ENCODE measurements around the gene KAT2B.
"Not testable (repeated sequence)": the region's sequence is repeated elsewhere in the genome, so short reads cannot be mapped to it uniquely, and the experiment has no call there.

The KAT2B gene

DNA sequence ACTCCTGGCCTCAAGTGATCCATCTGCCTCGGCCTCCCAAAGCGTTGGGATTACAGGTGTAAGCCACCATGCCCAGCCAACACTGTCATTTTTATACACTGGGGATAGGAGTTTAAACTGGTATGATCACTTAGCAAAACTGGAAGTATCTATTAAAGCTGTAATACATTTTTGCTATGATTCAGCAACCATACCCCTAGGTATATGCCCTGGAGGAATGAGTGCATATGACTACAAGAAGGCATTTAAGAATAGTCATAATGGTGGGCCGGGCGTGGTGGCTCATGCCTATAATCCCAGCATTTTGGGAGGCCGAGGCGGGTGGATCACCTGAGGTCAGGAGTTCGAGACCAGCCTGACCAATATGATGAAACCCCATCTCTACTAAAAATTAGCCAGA lies 8.3 kb upstream of the KAT2B start:
- not testable (repeated sequence) for H3K36me3 Mint-ChIP-seq (ENCODE audit: low read depth); H3K9me3 Mint-ChIP-seq; H3K4me3 Mint-ChIP-seq; H3K27me3 Mint-ChIP-seq (ENCODE audit: low read depth); H3K4me1 Mint-ChIP-seq (ENCODE audit: low read depth); H3K27ac Mint-ChIP-seq; DNase-seq (ENCODE audit: low spot score)

DNA sequence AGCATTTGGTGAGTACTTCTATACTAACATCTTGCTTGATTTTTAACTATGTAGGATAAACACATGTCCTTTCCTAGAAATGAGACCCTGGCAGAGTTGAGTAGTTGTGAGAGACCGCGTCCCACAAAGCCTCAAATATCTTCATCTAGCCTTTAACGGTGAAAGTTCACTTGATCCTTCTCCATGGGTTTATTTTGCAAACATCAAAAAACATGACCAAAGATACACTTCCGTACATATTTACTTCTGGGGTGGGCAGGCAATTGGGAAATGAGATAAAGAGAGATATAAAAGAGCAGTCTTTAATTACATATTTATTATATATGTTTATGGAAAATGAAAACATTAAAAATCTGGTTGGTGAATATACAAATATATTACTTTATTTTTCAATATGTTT lies 5.2 kb upstream of the KAT2B start:
- no peaks in the 10 kb centered on the region for H3K36me3 Mint-ChIP-seq (ENCODE audit: low read depth)
- no peak for DNase-seq (ENCODE audit: low spot score)
- no peak overlapping the region for H3K4me3 Mint-ChIP-seq
- no peak overlapping the region for H3K27ac Mint-ChIP-seq
- no peaks in the 10 kb centered on the region for H3K9me3 Mint-ChIP-seq
- peaks cover 9% of the 10 kb centered on the region for H3K4me1 Mint-ChIP-seq (ENCODE audit: low read depth)
- H3K27me3 Mint-ChIP-seq (ENCODE audit: low read depth) = peaks cover 7% of the 10 kb centered on the region

- peaks cover 19% of the 10 kb centered on the region for H3K4me1 Mint-ChIP-seq (ENCODE audit: low read depth)
- DNase-seq (ENCODE audit: low spot score) = no peak
- peaks cover 7% of the 10 kb centered on the region for H3K27me3 Mint-ChIP-seq (ENCODE audit: low read depth)
- no peaks in the 10 kb centered on the region for H3K9me3 Mint-ChIP-seq
- H3K4me3 Mint-ChIP-seq = no peak overlapping the region
- peaks cover 9% of the 10 kb centered on the region for H3K36me3 Mint-ChIP-seq (ENCODE audit: low read depth)
- H3K27ac Mint-ChIP-seq = no peak overlapping the region
Observed at GRCh38 chr3:20037255-20037996, 2.8 kb upstream of the KAT2B start.

GRCh38 chr3:20038699-20039465 lies 1.4 kb upstream of the KAT2B start:
- Mint-ChIP-seq H3K36me3 (ENCODE audit: low read depth) (peaks cover 15% of the 10 kb centered on the region), H3K4me3 (peak overlapping the region; percentile 79), H3K27ac (peak overlapping the region; percentile 93), H3K9me3 (no peaks in the 10 kb centered on the region), H3K27me3 (ENCODE audit: low read depth) (peaks cover 7% of the 10 kb centered on the region), H3K4me1 (ENCODE audit: low read depth) (peaks cover 32% of the 10 kb centered on the region)
- no peak for DNase-seq (ENCODE audit: low spot score)

DNA sequence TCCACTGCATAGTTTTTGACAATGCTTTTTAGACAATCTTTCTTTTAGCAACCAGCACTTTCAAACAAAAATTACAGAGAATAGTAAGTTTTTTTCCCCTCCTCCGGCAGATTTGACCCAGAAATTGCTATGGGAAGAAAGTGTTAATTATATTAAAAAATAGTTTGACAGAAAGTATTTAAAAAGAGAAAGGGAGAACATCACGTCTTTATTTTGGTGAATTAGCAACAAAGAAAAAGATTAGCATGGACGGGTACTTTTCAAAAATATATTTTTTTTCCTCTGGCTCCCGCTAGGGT lies 831 bp upstream of the KAT2B start:
- no peak for DNase-seq (ENCODE audit: low spot score)
- Mint-ChIP-seq H3K27ac (peak overlapping the region; percentile 93), H3K9me3 (no peaks in the 10 kb centered on the region), H3K4me3 (peak overlapping the region; percentile 79), H3K27me3 (ENCODE audit: low read depth) (peaks cover 7% of the 10 kb centered on the region), H3K36me3 (ENCODE audit: low read depth) (peaks cover 15% of the 10 kb centered on the region), H3K4me1 (ENCODE audit: low read depth) (peaks cover 37% of the 10 kb centered on the region)

DNA sequence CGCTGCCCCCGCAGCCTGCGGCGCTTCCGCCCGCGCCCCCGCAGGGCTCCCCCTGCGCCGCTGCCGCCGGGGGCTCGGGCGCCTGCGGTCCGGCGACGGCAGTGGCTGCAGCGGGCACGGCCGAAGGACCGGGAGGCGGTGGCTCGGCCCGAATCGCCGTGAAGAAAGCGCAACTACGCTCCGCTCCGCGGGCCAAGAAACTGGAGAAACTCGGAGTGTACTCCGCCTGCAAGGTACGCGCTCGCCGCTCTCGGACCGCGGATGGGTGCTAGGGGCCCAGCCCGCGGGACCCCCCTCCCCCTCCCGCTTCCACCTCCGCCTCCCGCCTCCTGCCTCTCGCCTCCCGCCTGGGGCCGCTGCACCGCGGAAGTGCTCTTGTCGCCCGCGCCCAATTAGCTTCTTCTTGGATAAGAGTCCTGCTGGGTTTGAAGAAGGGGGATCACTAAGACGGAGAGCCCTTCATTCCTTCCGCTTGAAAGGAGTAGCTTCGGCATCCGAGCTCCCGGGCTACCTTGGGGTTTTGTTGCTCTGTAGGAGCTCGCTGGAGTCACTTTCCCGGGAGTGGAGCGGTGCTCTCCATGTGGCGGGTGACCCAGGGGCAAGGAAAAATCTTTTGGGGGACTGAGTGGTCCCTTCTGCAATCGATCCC lies 426 bp downstream of the KAT2B start:
- peaks cover 6% of the 10 kb centered on the region for H3K27me3 Mint-ChIP-seq (ENCODE audit: low read depth)
- peak overlapping the region; percentile 96 for H3K27ac Mint-ChIP-seq
- H3K36me3 Mint-ChIP-seq (ENCODE audit: low read depth) = peaks cover 17% of the 10 kb centered on the region
- H3K4me3 Mint-ChIP-seq = peak overlapping the region; percentile 99
- H3K9me3 Mint-ChIP-seq = no peaks in the 10 kb centered on the region
- peak; percentile 66 for DNase-seq (ENCODE audit: low spot score)
- peaks cover 41% of the 10 kb centered on the region for H3K4me1 Mint-ChIP-seq (ENCODE audit: low read depth)

DNA sequence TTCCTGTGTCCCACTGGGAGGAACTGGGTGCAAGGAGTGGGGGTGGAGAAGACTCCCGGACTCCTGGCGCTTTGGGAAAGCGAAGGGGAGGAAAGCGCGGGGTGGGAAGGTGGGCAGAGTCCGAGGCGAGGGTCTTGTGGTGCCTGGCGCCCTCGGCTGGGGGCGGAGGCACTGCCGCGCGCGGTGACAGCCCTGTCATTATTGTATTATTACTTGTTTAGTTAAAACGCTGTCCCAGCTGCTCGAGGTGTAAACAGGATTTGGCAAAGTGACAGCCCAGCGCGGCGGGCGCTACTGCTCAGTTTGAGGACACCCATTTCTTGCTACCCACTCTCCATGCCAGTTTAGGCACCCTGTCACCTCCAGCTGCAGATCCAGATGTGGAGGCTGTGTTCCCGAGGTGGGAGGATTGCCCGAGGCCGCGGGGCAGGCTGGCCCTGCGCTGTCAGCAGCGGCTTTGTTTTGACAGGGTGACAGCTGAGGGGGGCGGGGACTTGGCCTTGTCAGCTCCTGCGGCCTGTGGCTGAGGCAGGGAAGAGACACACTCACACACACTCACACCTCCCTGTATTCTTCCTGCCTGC lies 1.0 kb downstream of the KAT2B start:
- Mint-ChIP-seq H3K4me1 (ENCODE audit: low read depth) (peaks cover 41% of the 10 kb centered on the region), H3K4me3 (peak overlapping the region; percentile 99), H3K9me3 (no peaks in the 10 kb centered on the region), H3K27me3 (ENCODE audit: low read depth) (peaks cover 6% of the 10 kb centered on the region), H3K36me3 (ENCODE audit: low read depth) (peaks cover 17% of the 10 kb centered on the region), H3K27ac (peak overlapping the region; percentile 96)
- peak; percentile 76 for DNase-seq (ENCODE audit: low spot score)

- DNase-seq (ENCODE audit: low spot score) = no peak
- peaks cover 22% of the 10 kb centered on the region for H3K36me3 Mint-ChIP-seq (ENCODE audit: low read depth)
- peaks cover 2% of the 10 kb centered on the region for H3K27me3 Mint-ChIP-seq (ENCODE audit: low read depth)
- H3K4me1 Mint-ChIP-seq (ENCODE audit: low read depth) = peaks cover 45% of the 10 kb centered on the region
- peak overlapping the region; percentile 70 for H3K27ac Mint-ChIP-seq
- H3K4me3 Mint-ChIP-seq = peak overlapping the region; percentile 99
- no peaks in the 10 kb centered on the region for H3K9me3 Mint-ChIP-seq
Observed at GRCh38 chr3:20042331-20042730, 2.1 kb downstream of the KAT2B start.

DNA sequence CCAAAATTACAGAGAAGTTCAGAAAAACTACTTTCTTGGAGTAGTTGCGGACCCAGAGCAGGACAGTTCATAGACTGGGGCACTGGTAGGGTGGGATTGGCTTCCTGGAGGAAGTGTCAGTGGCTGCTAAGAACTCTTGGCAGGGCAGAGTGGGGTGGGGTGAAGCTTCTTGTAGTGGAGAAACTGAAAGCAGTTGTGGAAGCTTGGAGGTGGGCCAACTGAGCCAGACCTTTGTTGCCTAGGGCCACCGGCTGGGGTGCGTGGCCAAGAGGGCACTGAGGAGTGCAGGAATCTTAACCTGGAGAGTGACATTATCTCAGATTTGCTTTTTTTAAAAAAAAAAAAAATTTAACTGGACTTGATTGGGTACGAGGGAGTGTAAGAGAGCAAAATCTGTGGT lies 3.1 kb downstream of the KAT2B start:
- no peak for DNase-seq (ENCODE audit: low spot score)
- H3K4me1 Mint-ChIP-seq (ENCODE audit: low read depth) = peaks cover 46% of the 10 kb centered on the region
- H3K27ac Mint-ChIP-seq = peak overlapping the region; percentile 71
- H3K4me3 Mint-ChIP-seq = peak overlapping the region; percentile 99
- no peaks in the 10 kb centered on the region for H3K27me3 Mint-ChIP-seq (ENCODE audit: low read depth)
- peaks cover 24% of the 10 kb centered on the region for H3K36me3 Mint-ChIP-seq (ENCODE audit: low read depth)
- no peaks in the 10 kb centered on the region for H3K9me3 Mint-ChIP-seq

DNA sequence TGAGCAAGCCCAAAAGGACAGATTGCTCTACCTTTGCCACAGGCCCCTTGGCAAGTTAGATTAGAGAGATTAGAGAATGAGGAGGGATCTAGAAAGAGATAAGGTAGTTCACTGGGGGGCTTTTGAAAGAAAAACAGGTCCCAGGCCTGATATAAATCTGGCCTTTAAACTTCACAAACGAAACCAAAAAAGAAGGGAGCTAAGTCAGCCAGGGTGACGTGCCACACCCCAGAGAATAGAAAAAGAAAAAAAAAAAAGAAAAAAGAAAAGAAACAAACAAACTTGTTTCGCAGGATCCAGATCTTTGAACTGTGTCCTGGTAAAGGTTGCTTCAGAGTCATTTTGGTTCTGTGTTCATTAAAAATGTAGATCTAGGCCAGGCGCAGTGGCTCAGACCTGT lies 3.6 kb downstream of the KAT2B start:
- Mint-ChIP-seq H3K27me3 (ENCODE audit: low read depth) (no peaks in the 10 kb centered on the region), H3K27ac (peak overlapping the region; percentile 71), H3K36me3 (ENCODE audit: low read depth) (peaks cover 24% of the 10 kb centered on the region), H3K4me1 (ENCODE audit: low read depth) (peaks cover 42% of the 10 kb centered on the region), H3K9me3 (no peaks in the 10 kb centered on the region), H3K4me3 (peak overlapping the region; percentile 99)
- no peak for DNase-seq (ENCODE audit: low spot score)

DNA sequence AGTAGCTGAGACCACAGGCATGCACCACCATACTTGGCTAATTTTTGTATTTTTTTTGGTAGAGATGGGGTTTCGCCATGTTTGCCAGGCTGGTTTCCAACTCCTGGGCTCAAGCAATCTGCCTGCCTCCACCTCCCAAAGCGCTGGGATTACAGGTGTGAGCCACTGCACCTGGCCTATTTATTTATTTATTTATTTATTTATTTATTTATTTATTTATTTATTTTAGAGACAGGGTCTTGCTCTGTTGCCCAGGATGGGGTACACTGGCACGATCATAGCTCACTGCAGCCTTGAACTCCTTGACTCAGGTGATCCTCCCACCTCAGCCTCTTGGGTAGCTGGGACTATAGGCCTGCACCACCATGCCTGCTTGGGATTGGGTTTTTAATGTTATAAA lies 4.9 kb downstream of the KAT2B start:
- not testable (repeated sequence) for H3K27ac Mint-ChIP-seq; H3K4me3 Mint-ChIP-seq; DNase-seq (ENCODE audit: low spot score); H3K9me3 Mint-ChIP-seq; H3K27me3 Mint-ChIP-seq (ENCODE audit: low read depth)
- Mint-ChIP-seq H3K36me3 (ENCODE audit: low read depth) (peaks cover 24% of the 10 kb centered on the region), H3K4me1 (ENCODE audit: low read depth) (peaks cover 48% of the 10 kb centered on the region)

DNA sequence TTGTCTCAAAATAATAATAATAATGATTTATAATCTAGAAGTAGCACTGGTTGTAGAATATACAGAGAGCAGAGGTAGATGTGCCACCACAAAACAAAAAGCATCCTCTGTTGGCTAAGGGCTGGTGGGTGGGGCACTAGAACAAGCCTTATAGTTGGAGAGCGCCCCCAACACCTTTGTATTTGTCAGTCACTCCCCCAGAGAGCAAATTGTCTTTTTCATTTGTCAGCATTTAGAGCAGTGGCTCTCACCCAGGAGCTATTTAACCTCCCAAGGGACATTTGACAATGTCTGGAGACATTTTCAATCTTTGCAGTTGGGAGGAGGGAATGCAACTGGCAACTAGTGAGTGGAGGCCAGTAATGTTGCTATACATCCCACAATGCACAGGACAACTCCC lies 6.3 kb downstream of the KAT2B start:
- H3K27ac Mint-ChIP-seq = no peak overlapping the region
- no peak for DNase-seq (ENCODE audit: low spot score)
- H3K4me1 Mint-ChIP-seq (ENCODE audit: low read depth) = peaks cover 58% of the 10 kb centered on the region
- peaks cover 19% of the 10 kb centered on the region for H3K36me3 Mint-ChIP-seq (ENCODE audit: low read depth)
- no peaks in the 10 kb centered on the region for H3K9me3 Mint-ChIP-seq
- no peaks in the 10 kb centered on the region for H3K27me3 Mint-ChIP-seq (ENCODE audit: low read depth)
- H3K4me3 Mint-ChIP-seq = no peak overlapping the region

- Mint-ChIP-seq H3K27me3 (ENCODE audit: low read depth) (no peaks in the 10 kb centered on the region), H3K27ac (no peak overlapping the region), H3K36me3 (ENCODE audit: low read depth) (peaks cover 15% of the 10 kb centered on the region), H3K9me3 (no peaks in the 10 kb centered on the region), H3K4me1 (ENCODE audit: low read depth) (peaks cover 57% of the 10 kb centered on the region), H3K4me3 (no peak overlapping the region)
- DNase-seq (ENCODE audit: low spot score) = no peak
Observed at GRCh38 chr3:20047341-20047779, 7.1 kb downstream of the KAT2B start.

Data from T-helper 2 cell treated with Interferon-gamma antibody and Interleukin-4, amounts not matched to agents 5 μg/mL and 100 μg/mL, for 36 hours (primary cell).